ENCODE data around the gene GIMAP2.

DNA sequence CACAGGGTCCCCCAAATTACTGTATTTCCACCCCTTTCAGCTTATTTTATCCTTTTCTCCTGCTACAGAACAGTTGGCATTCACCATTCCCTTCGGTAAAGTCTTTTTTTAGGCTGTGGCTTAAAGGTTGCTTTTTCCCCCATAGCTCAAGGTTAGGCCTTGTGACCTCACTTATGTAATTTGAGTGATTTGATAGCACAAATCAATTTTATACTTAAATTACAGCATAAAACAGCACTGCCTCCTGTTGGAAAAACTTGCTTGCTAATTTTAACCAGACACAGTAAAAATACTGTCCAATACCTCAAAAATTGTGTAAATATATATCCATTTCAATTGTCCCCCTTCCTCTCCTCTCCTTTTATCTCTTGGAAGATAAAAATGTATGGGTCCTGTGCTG lies 38.0 kb downstream of the GIMAP2 start:
- TF ChIP-seq, protein P1, sequence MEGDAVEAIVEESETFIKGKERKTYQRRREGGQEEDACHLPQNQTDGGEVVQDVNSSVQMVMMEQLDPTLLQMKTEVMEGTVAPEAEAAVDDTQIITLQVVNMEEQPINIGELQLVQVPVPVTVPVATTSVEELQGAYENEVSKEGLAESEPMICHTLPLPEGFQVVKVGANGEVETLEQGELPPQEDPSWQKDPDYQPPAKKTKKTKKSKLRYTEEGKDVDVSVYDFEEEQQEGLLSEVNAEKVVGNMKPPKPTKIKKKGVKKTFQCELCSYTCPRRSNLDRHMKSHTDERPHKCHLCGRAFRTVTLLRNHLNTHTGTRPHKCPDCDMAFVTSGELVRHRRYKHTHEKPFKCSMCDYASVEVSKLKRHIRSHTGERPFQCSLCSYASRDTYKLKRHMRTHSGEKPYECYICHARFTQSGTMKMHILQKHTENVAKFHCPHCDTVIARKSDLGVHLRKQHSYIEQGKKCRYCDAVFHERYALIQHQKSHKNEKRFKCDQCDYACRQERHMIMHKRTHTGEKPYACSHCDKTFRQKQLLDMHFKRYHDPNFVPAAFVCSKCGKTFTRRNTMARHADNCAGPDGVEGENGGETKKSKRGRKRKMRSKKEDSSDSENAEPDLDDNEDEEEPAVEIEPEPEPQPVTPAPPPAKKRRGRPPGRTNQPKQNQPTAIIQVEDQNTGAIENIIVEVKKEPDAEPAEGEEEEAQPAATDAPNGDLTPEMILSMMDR (IDR thresholded peaks at IDR 0.05) = no peak
- TF ChIP-seq POLR2A (IDR thresholded peaks at IDR 0.05) = no peak
